ENCODE results near the gene NPB.

Gene NPB

GRCh38 chr17:81926451-81927151 is 24.6 kb downstream of the NPB start (continued):
- TF ChIP-seq ZSCAN23 (tag by site-specific recombination; IDR thresholded peaks at IDR 0.05) = no peak; the same call in 1 of the 2 replicates
- TF ChIP-seq ZNF311 (tag by site-specific recombination; IDR thresholded peaks at IDR 0.05; ENCODE audit: borderline replicate concordance) = no peak
- TF ChIP-seq INSM2 (tag by site-specific recombination; IDR thresholded peaks at IDR 0.05) = peak; percentile 64; the same call in 1 of the 2 replicates
- peak; percentile 61; the same call in 1 of the 2 replicates for TF ChIP-seq KLF9 (tag by site-specific recombination; IDR thresholded peaks at IDR 0.05; ENCODE audit: low read depth)
- TF ChIP-seq ZNF341 (tag by site-specific recombination; IDR thresholded peaks at IDR 0.05; ENCODE audit: low read depth) = peak; percentile 39; the same call in 1 of the 2 replicates
- TF ChIP-seq, protein P1, sequence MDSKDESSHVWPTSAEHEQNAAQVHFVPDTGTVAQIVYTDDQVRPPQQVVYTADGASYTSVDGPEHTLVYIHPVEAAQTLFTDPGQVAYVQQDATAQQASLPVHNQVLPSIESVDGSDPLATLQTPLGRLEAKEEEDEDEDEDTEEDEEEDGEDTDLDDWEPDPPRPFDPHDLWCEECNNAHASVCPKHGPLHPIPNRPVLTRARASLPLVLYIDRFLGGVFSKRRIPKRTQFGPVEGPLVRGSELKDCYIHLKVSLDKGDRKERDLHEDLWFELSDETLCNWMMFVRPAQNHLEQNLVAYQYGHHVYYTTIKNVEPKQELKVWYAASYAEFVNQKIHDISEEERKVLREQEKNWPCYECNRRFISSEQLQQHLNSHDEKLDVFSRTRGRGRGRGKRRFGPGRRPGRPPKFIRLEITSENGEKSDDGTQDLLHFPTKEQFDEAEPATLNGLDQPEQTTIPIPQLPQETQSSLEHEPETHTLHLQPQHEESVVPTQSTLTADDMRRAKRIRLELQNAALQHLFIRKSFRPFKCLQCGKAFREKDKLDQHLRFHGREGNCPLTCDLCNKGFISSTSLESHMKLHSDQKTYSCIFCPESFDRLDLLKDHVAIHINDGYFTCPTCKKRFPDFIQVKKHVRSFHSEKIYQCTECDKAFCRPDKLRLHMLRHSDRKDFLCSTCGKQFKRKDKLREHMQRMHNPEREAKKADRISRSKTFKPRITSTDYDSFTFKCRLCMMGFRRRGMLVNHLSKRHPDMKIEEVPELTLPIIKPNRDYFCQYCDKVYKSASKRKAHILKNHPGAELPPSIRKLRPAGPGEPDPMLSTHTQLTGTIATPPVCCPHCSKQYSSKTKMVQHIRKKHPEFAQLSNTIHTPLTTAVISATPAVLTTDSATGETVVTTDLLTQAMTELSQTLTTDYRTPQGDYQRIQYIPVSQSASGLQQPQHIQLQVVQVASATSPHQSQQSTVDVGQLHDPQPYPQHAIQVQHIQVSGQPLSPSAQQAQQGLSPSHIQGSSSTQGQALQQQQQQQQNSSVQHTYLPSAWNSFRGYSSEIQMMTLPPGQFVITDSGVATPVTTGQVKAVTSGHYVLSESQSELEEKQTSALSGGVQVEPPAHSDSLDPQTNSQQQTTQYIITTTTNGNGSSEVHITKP (tag by site-specific recombination; IDR thresholded peaks at IDR 0.05) = peak; percentile 86
- TF ChIP-seq KLF10 (tag by site-specific recombination; IDR thresholded peaks at IDR 0.05) = no peak
- no peak for TF ChIP-seq ZNF670 (tag by site-specific recombination; IDR thresholded peaks at IDR 0.05; ENCODE audit: low read depth)
- TF ChIP-seq PATZ1 (tag by site-specific recombination; IDR thresholded peaks at IDR 0.05) = peak; percentile 99
- peak; percentile 54; the same call in 1 of the 2 replicates for TF ChIP-seq MZF1 (tag by site-specific recombination; IDR thresholded peaks at IDR 0.05; ENCODE audit: borderline replicate concordance)
- peak; percentile 79; the same call in 1 of the 2 replicates for TF ChIP-seq ZNF24 (tag by site-specific recombination; IDR thresholded peaks at IDR 0.05)
- peak; percentile 99 for TF ChIP-seq GLIS1 (tag by site-specific recombination; IDR thresholded peaks at IDR 0.05)
- TF ChIP-seq BCL11B (tag by site-specific recombination; IDR thresholded peaks at IDR 0.05; ENCODE audit: low read depth) = peak; percentile 80; the same call in 1 of the 2 replicates
- peak; percentile 44 for TF ChIP-seq ZBTB20 (tag by site-specific recombination; IDR thresholded peaks at IDR 0.05)
- TF ChIP-seq ZNF777 (tag by site-specific recombination; IDR thresholded peaks at IDR 0.05; ENCODE audit: borderline replicate concordance) = no peak
- peak; percentile 98 for TF ChIP-seq ZNF423 (tag by site-specific recombination; IDR thresholded peaks at IDR 0.05)
- peak; percentile 74 for TF ChIP-seq ZNF76 (tag by site-specific recombination; IDR thresholded peaks at IDR 0.05; ENCODE audit: borderline replicate concordance, low read depth)
- TF ChIP-seq ZNF404 (tag by site-specific recombination; IDR thresholded peaks at IDR 0.05) = no peak
- peak; percentile 68 for TF ChIP-seq WT1 (tag by site-specific recombination; IDR thresholded peaks at IDR 0.05)
- no peak for TF ChIP-seq ZNF791 (tag by site-specific recombination; IDR thresholded peaks at IDR 0.05)
- peak; percentile 5; the same call in 1 of the 2 replicates for TF ChIP-seq YY1 (tag by site-specific recombination; IDR thresholded peaks at IDR 0.05)
- peak; percentile 77 for TF ChIP-seq SP3 (tag by site-specific recombination; IDR thresholded peaks at IDR 0.05)
- peak; percentile 91 for TF ChIP-seq ZBTB17 (tag by site-specific recombination; IDR thresholded peaks at IDR 0.05)
- TF ChIP-seq ZBTB26 (tag by site-specific recombination; optimal IDR thresholded peaks at IDR 0.05) = peak; percentile 67
- 0 out of 2 replicates have a peak, but pooled peaks have one; percentile 27 for TF ChIP-seq ZNF391 (tag by site-specific recombination; IDR thresholded peaks at IDR 0.05; ENCODE audit: borderline replicate concordance, low read depth)
- TF ChIP-seq KLF17 (tag by site-specific recombination; IDR thresholded peaks at IDR 0.05) = peak; percentile 97
- peak; percentile 99 for TF ChIP-seq GLIS2 (tag by site-specific recombination; IDR thresholded peaks at IDR 0.05)
- no peak for TF ChIP-seq ZNF664 (tag by site-specific recombination; IDR thresholded peaks at IDR 0.05)
- peak; percentile 40; the same call in 1 of the 2 replicates for TF ChIP-seq ZNF600 (tag by site-specific recombination; IDR thresholded peaks at IDR 0.05)
- TF ChIP-seq GLI4 (tag by site-specific recombination; IDR thresholded peaks at IDR 0.05) = no peak
- no peak for TF ChIP-seq ZNF624 (tag by site-specific recombination; IDR thresholded peaks at IDR 0.05)
